Right lobe of liver (tissue), 6 donors: ENCODE data around the gene PTPRN2. TPM values are rescaled to one million over a fixed set of nuclear protein-coding genes. Genes with fewer than 3 reads are reported as not detected.

ENCODE experiments used
- ATAC-seq, 4 donors: fragments of 200-7000 bp; cut with Tn5 transposase; one replicate each; pipeline ENCODE4 v1.9.1; 2020; ENCODE audit warnings: mild to moderate bottlenecking in 4 of 4, moderate library complexity in 4 of 4
- DNase-seq, 3 donors: peaks; one replicate each; pipeline ENCODE4 v3.0.0-alpha.2; 2020
- H3K27ac ChIP-seq, 3 donors: fragments of 200-600 bp; one replicate each; pipeline ENCODE4 v1.8.0; 2022
- H3K27me3 ChIP-seq, 2 donors: fragments of 200-600 bp; one replicate each; pipeline ENCODE4 v1.8.0; 2022
- H3K36me3 ChIP-seq, 4 donors: fragments of 200-600 bp; sonication (generic) in 1 of 4; one replicate each; pipeline versions ENCODE4 v1.5.1 to v1.8.0; 2017 to 2022; ENCODE audit warnings: control low read depth in 1 of 4
- H3K4me1 ChIP-seq, 4 donors: fragments of 200-600 bp; sonication (generic) in 1 of 4; one replicate each; pipeline versions ENCODE4 v1.5.1 to v1.8.0; 2017 to 2022; ENCODE audit warnings: control low read depth in 1 of 4
- H3K4me3 ChIP-seq, 3 donors: fragments of 200-600 bp; one replicate each; pipeline ENCODE4 v1.8.0; 2022
- H3K9me3 ChIP-seq, 4 donors: fragments of 200-600 bp; sonication (generic) in 1 of 4; one replicate each; pipeline versions ENCODE4 v1.5.1 to v1.8.0; 2017 to 2022; ENCODE audit warnings: control low read depth in 1 of 4
- POLR2A ChIP-seq: fragments of 450-650 bp; IDR thresholded peaks from one replicate; pipeline ENCODE4 v1.6.1; 2017; ENCODE audit warnings: antibody characterized with exemption, mild to moderate bottlenecking
- WGBS: methylation state at CpG from one replicate; pipeline ENCODE4 v1.1.6; 2018; ENCODE audit warnings: low coverage, low lambda C conversion rate; ENCODE audit not compliant: insufficient coverage; ENCODE audit errors: missing lambda C conversion rate; 5-methylcytosine and 5-hydroxymethylcytosine counted together
- intact Hi-C, 2 donors: fragments of 100-400 bp; cut with DNase I; formaldehyde crosslinking; loops; one replicate each; pipeline versions ENCODE4 v1.11.2 to v1.14.1; 2022
- total RNA-seq, 6 experiments: library from RNA; depleted of rRNA in 2 of 6; stranded (reverse); fragments of >200 nt in 2 of 6; fragmentation: NEBNext Ultra II Directional in 3 of 6; extraction: Animal tissue kit (Norgen Biotek cat#: 25700) in 3 of 6; gene quantifications; one replicate each; pipeline versions ENCODE4 v1.1.0 to v1.2.4, GENCODE V29; 2016 to 2023
- TF ChIP-seq, protein P1 (sequence below), 4 donors: fragments of 200-600 bp in 3 of 4; fragments of 450-650 bp in 1 of 4; IDR thresholded peaks; one replicate each; pipeline versions ENCODE4 v1.5.1 to v1.8.0; 2016 to 2022; ENCODE audit warnings: antibody characterized with exemption in 4 of 4, mild to moderate bottlenecking in 2 of 4
- donor health status: DM: no; HTN: yes; CAD: no.
- donor health status: DM: no; HTN: no; CAD: no.
- donor health status: DM: no; HTN: no; CAD: no.
- donor health status: DM: no; HTN: yes; CAD: no.
- donor health status: DM: no; HTN: yes; CAD: no.

The PTPRN2 gene
- total RNA-seq, 6 experiments from 2014 or later: 0.15 to 0.87 (median 0.67) TPM

DNA sequence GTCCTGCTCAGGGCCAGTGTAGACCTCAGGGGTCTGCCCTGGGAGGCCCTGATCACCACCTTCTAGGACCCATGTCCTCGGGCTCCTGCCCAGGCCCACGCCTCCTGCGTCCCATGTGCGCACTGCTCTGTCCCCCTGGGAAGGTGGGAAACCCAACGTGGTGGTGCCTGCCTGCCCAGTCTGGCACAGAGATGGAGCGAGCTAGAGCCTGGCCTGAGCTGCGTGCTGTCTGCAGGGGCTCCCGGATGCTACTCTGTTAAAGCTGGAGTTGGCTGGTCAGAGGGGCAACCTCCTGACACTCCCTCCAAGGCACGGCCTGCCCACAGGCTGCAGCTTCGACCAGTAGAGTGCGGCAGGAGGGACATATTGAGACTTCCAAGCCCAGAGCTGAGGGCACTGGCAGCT, 1079.1 kb downstream of the PTPRN2 start:
- no peaks in the 10 kb centered on the region for H3K9me3 ChIP-seq
- no peak overlapping the region for H3K4me3 ChIP-seq
- ATAC-seq: peak in 1 of 4 donors; percentile 29
- TF ChIP-seq POLR2A: no peak
- TF ChIP-seq, protein P1, sequence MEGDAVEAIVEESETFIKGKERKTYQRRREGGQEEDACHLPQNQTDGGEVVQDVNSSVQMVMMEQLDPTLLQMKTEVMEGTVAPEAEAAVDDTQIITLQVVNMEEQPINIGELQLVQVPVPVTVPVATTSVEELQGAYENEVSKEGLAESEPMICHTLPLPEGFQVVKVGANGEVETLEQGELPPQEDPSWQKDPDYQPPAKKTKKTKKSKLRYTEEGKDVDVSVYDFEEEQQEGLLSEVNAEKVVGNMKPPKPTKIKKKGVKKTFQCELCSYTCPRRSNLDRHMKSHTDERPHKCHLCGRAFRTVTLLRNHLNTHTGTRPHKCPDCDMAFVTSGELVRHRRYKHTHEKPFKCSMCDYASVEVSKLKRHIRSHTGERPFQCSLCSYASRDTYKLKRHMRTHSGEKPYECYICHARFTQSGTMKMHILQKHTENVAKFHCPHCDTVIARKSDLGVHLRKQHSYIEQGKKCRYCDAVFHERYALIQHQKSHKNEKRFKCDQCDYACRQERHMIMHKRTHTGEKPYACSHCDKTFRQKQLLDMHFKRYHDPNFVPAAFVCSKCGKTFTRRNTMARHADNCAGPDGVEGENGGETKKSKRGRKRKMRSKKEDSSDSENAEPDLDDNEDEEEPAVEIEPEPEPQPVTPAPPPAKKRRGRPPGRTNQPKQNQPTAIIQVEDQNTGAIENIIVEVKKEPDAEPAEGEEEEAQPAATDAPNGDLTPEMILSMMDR (IDR thresholded peaks at IDR 0.05): no peak
- no peaks in the 10 kb centered on the region for H3K36me3 ChIP-seq
- H3K27ac ChIP-seq: no peak overlapping the region
- no peaks in the 10 kb centered on the region for H3K4me1 ChIP-seq
- 59% methylated on average over 3 of the region's 11 CpGs for WGBS
- intact Hi-C loops: no loop called here
- H3K27me3 ChIP-seq: no peaks in the 10 kb centered on the region
- DNase-seq: no peak

DNA sequence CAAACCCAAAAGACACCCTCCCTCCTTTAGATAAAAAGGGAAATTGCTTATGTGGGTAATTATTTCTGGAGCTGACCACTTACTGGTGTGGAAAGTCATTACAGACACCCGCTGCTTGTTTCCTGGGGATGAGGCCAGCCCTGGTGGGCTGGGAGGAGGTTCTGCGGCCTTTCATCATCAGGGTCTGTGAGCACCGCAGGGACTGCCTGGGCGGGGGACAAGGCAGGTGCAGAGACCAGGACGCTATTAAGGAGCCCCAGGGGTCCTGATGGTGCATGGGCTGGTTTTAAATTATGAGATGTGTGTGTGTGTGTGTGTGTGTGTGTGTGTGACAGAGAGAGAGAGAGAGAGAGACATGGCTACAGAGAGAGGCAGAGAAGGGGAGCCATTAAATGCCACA, 1079.6 kb downstream of the PTPRN2 start:
- 41% methylated on average over 5 of the region's 5 CpGs for WGBS
- no peaks in the 10 kb centered on the region for H3K27me3 ChIP-seq
- intact Hi-C loops: no loop called here
- H3K9me3 ChIP-seq: no peaks in the 10 kb centered on the region
- no peaks in the 10 kb centered on the region for H3K36me3 ChIP-seq
- no peaks in the 10 kb centered on the region for H3K4me1 ChIP-seq
- no peak overlapping the region for H3K27ac ChIP-seq
- DNase-seq (peak in 1 of 3 donors; percentile 32), ATAC-seq (no peak)
- TF ChIP-seq POLR2A: no peak
- TF ChIP-seq, protein P1 (IDR thresholded peaks at IDR 0.05): no peak
- no peak overlapping the region for H3K4me3 ChIP-seq

DNA sequence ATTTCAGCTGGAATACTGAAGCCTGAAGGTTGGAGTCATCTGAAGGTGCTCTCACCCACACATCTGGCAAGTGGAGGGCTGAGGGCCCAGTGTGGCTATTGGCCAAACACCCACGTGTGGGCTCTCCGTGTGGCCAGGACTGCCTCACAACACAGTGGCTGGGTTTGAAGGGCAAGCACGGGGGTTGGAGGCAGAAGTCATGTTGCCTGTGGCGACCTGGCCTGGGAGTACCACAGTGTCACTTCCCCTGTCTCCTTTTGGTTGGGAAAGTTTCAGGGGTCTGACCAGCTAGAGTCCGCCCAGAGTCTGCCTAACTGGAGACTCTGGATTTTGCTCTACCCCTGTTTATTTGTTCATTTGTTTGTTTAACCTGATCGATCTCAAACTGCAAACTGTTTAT, 1081.4 kb downstream of the PTPRN2 start:
- 60% methylated on average over 1 of the region's 6 CpGs for WGBS
- peak in 3 of 4 donors; percentile 13 to 58 (median 36) for ATAC-seq
- Histone ChIP-seq H3K27me3 (no peaks in the 10 kb centered on the region), H3K27ac (no peak overlapping the region), H3K4me3 (no peak overlapping the region), H3K9me3 (no peaks in the 10 kb centered on the region), H3K36me3 (no peaks in the 10 kb centered on the region), H3K4me1 (no peaks in the 10 kb centered on the region)
- intact Hi-C loops: no loop called here
- DNase-seq: peak in 1 of 3 donors; percentile 34
- TF ChIP-seq POLR2A: no peak
- TF ChIP-seq, protein P1 (IDR thresholded peaks at IDR 0.05): no peak

DNA sequence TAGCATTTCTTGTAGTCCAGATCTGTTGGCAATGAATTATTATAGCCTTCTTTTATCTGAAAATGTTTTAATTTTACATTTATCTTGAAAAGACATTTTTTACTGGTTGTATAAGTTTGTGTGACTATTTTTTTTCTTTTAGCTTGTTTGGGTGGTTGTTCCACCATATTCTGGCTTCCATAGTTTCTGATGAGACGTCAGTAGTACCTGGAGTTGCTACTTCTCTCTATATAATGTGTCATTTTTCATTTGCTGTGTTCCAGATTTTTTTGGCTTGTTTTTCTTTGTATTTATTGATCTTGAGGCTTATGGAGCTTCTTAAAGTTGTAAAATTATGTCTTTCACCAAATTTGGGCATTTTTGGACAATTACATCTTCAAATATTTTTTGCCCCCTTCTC, 1082.0 kb downstream of the PTPRN2 start:
- TF ChIP-seq, protein P1 (IDR thresholded peaks at IDR 0.05): no peak
- TF ChIP-seq POLR2A: no peak
- no peak for ATAC-seq
- no peaks in the 10 kb centered on the region for H3K36me3 ChIP-seq
- no peaks in the 10 kb centered on the region for H3K4me1 ChIP-seq
- no peak for DNase-seq
- H3K27ac ChIP-seq: no peak overlapping the region
- no peak overlapping the region for H3K4me3 ChIP-seq
- no peaks in the 10 kb centered on the region for H3K9me3 ChIP-seq
- 64% methylated on average over 1 of the region's 1 CpG for WGBS
- intact Hi-C loops: no loop called here
- no peaks in the 10 kb centered on the region for H3K27me3 ChIP-seq

DNA sequence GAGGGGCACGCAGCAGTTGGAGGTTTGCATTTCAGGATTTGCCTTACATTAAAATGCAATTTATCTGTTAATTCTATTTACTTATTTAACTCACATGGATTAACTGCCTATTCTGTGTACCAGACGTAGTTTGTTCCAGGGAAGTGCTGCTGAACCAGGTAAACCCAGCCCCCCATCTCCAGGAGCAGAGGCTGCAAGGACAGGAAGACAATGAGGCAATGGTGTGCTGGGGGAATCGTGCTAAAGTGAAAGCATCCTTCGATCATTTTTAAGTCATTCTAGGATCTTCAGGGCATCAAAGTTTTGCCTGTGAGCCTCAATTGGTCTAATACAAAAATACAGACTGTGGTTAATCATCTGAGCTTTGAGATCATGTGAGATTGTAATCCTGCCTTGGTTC, 1084.4 kb downstream of the PTPRN2 start:
- no peak for TF ChIP-seq POLR2A
- TF ChIP-seq, protein P1 (IDR thresholded peaks at IDR 0.05): no peak
- no peaks in the 10 kb centered on the region for H3K27me3 ChIP-seq
- H3K4me3 ChIP-seq: no peak overlapping the region
- no peaks in the 10 kb centered on the region for H3K4me1 ChIP-seq
- DNase-seq (peak in 1 of 3 donors; percentile 30), ATAC-seq (no peak)
- intact Hi-C loops: no loop called here
- 31% methylated on average over 4 of the region's 4 CpGs for WGBS
- H3K9me3 ChIP-seq: no peaks in the 10 kb centered on the region
- no peaks in the 10 kb centered on the region for H3K36me3 ChIP-seq
- no peak overlapping the region for H3K27ac ChIP-seq
